ENCODE data around the gene MTHFD2L. TPM values are rescaled to one million over a fixed set of nuclear protein-coding genes. Genes with fewer than 3 reads are reported as not detected.

MTHFD2L gene
- total RNA-seq, 1 experiment from 2014 or later, result 8.9 TPM

- Histone ChIP-seq H3K9me3 (ENCODE audit: insufficient read depth, low read depth) (no peaks in the 10 kb centered on the region), H2AFZ (no peak overlapping the region), H3F3A (ENCODE audit: insufficient read depth, low read depth) (no peaks in the 10 kb centered on the region), H4K20me1 (ENCODE audit: insufficient read depth) (no peaks in the 10 kb centered on the region), H3K4me3 (no peak overlapping the region), H3K4me1 (replicated peaks; ENCODE audit: insufficient read depth) (no peaks in the 10 kb centered on the region), H3K27me3 (ENCODE audit: insufficient read depth, low read depth) (no peaks in the 10 kb centered on the region), H3K9me2 (ENCODE audit: insufficient read depth) (no peaks in the 10 kb centered on the region), H3K4me2 (no peak overlapping the region), H3K79me2 (ENCODE audit: low read depth) (no peaks in the 10 kb centered on the region), H3K36me3 (ENCODE audit: low read depth) (no peaks in the 10 kb centered on the region), H3K27ac (no peak overlapping the region)
- ChIA-PET CTCF (no interaction called here), POLR2A (ENCODE audit: unreplicated experiment) (no interaction called here)
- intact Hi-C loops (cut with micrococcal nuclease; ENCODE audit: unreplicated experiment), result no loop called here
- no peak for DNase-seq
- no TSS peak for BruUV-seq (replicated peaks)
- TF ChIP-seq CTCF (conservative IDR thresholded peaks at IDR 0.05) (no peak), EZH2 (IDR thresholded peaks at IDR 0.05; ENCODE audit: low read depth) (no peak)
These were observed 173.3 kb downstream of the MTHFD2L start for GRCh38 chr4:74331252-74331651.

GRCh38 chr4:74331944-74332343, 174.0 kb downstream of the MTHFD2L start:
- DNase-seq, result no peak
- no TSS peak for BruUV-seq (replicated peaks)
- Histone ChIP-seq H3K9me2 (ENCODE audit: insufficient read depth) (no peaks in the 10 kb centered on the region), H3K79me2 (ENCODE audit: low read depth) (no peaks in the 10 kb centered on the region), H3K4me3 (no peak overlapping the region), H3K4me1 (replicated peaks; ENCODE audit: insufficient read depth) (no peaks in the 10 kb centered on the region), H4K20me1 (ENCODE audit: insufficient read depth) (no peaks in the 10 kb centered on the region), H3K36me3 (ENCODE audit: low read depth) (no peaks in the 10 kb centered on the region), H3K4me2 (no peak overlapping the region), H3K27me3 (ENCODE audit: insufficient read depth, low read depth) (no peaks in the 10 kb centered on the region), H3K9me3 (ENCODE audit: insufficient read depth, low read depth) (no peaks in the 10 kb centered on the region), H3K27ac (no peak overlapping the region), H3F3A (ENCODE audit: insufficient read depth, low read depth) (no peaks in the 10 kb centered on the region), H2AFZ (no peak overlapping the region)
- ChIA-PET CTCF (no interaction called here), POLR2A (ENCODE audit: unreplicated experiment) (no interaction called here)
- TF ChIP-seq CTCF (conservative IDR thresholded peaks at IDR 0.05) (no peak), EZH2 (IDR thresholded peaks at IDR 0.05; ENCODE audit: low read depth) (no peak)
- intact Hi-C loops (cut with micrococcal nuclease; ENCODE audit: unreplicated experiment), result no loop called here

GRCh38 chr4:74334636-74335035, 176.7 kb downstream of the MTHFD2L start:
- Histone ChIP-seq H3K36me3 (ENCODE audit: low read depth) (no peaks in the 10 kb centered on the region), H3K4me3 (no peak overlapping the region), H3K4me1 (replicated peaks; ENCODE audit: insufficient read depth) (no peaks in the 10 kb centered on the region), H4K20me1 (ENCODE audit: insufficient read depth) (no peaks in the 10 kb centered on the region), H3K27ac (no peak overlapping the region), H3K4me2 (no peak overlapping the region), H3K9me3 (ENCODE audit: insufficient read depth, low read depth) (no peaks in the 10 kb centered on the region), H3K9me2 (ENCODE audit: insufficient read depth) (no peaks in the 10 kb centered on the region), H3K27me3 (ENCODE audit: insufficient read depth, low read depth) (no peaks in the 10 kb centered on the region), H2AFZ (no peak overlapping the region), H3F3A (ENCODE audit: insufficient read depth, low read depth) (no peaks in the 10 kb centered on the region), H3K79me2 (ENCODE audit: low read depth) (no peaks in the 10 kb centered on the region)
- DNase-seq, result no peak
- TF ChIP-seq EZH2 (IDR thresholded peaks at IDR 0.05; ENCODE audit: low read depth) (no peak), CTCF (conservative IDR thresholded peaks at IDR 0.05) (no peak)
- ChIA-PET CTCF (no interaction called here), POLR2A (ENCODE audit: unreplicated experiment) (no interaction called here)
- BruUV-seq (replicated peaks), result no TSS peak
- intact Hi-C loops (cut with micrococcal nuclease; ENCODE audit: unreplicated experiment), result no loop called here
